GM13976 (cell line): ENCODE measurements around the gene NHSL1.

Experiments used
- DNase-seq: peaks from one replicate; pipeline ENCODE4 v3.0.0; 2012; ENCODE audit warnings: low spot score
- in situ Hi-C: fragments of 300-500 bp; cut with MboI; formaldehyde crosslinking; loops from one replicate; pipeline ENCODE4 v1.12.0; 2022; ENCODE audit warnings: low sequenced_read_pairs, mixed read lengths, inconsistent platforms; ENCODE audit not compliant: unreplicated experiment
- TF ChIP-seq, protein P1 (sequence below): IDR thresholded peaks from 2 replicates; pipeline ENCODE4 v1.5.1; 2012; ENCODE audit warnings: borderline replicate concordance, mild to moderate bottlenecking; ENCODE audit not compliant: insufficient read depth; ENCODE audit errors: extremely low read depth, missing control alignments, control extremely low read depth

NHSL1 gene

DNA sequence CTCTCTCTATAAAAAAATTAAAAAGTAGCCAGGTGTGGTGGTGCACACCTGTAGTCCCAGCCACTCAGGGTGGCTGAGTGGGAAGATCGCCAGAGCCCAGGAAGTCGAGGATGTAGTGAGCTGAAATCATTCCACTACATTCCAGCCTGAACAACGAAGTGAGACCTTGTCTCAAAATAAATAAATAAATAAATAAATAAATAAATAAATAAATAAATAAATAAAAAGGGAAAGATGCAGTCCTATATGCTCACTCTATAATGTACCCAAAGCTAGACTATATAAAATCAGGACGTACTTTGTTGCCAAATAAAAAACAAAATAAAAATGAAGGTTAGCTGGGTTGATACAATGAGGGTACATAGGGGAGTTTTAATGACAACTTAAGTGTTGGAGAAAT, 26.1 kb upstream of the NHSL1 start:
- DNase-seq, result no peak
- TF ChIP-seq, protein P1, sequence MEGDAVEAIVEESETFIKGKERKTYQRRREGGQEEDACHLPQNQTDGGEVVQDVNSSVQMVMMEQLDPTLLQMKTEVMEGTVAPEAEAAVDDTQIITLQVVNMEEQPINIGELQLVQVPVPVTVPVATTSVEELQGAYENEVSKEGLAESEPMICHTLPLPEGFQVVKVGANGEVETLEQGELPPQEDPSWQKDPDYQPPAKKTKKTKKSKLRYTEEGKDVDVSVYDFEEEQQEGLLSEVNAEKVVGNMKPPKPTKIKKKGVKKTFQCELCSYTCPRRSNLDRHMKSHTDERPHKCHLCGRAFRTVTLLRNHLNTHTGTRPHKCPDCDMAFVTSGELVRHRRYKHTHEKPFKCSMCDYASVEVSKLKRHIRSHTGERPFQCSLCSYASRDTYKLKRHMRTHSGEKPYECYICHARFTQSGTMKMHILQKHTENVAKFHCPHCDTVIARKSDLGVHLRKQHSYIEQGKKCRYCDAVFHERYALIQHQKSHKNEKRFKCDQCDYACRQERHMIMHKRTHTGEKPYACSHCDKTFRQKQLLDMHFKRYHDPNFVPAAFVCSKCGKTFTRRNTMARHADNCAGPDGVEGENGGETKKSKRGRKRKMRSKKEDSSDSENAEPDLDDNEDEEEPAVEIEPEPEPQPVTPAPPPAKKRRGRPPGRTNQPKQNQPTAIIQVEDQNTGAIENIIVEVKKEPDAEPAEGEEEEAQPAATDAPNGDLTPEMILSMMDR, result no peak
- in situ Hi-C loops, result no loop called here

DNA sequence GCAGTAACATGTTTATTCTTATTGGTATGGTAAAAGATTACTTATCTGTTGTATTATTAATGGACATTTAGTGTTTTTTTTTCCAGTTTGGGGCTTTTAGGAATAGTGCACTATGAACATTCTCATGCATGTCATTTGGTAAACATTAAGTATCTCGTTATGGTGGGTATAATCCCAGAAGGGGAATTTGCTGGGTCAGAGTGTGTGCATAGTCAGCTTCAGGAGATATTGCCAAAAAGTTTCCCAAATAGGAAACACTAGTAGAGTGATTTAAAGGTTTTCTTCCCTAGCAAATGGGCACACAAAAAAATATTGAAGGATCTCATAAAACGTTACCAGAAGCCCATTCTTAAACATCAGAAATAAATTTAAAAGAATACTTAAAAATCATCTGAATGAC, 25.2 kb upstream of the NHSL1 start:
- in situ Hi-C loops, result no loop called here
- TF ChIP-seq, protein P1, result no peak
- no peak for DNase-seq

DNA sequence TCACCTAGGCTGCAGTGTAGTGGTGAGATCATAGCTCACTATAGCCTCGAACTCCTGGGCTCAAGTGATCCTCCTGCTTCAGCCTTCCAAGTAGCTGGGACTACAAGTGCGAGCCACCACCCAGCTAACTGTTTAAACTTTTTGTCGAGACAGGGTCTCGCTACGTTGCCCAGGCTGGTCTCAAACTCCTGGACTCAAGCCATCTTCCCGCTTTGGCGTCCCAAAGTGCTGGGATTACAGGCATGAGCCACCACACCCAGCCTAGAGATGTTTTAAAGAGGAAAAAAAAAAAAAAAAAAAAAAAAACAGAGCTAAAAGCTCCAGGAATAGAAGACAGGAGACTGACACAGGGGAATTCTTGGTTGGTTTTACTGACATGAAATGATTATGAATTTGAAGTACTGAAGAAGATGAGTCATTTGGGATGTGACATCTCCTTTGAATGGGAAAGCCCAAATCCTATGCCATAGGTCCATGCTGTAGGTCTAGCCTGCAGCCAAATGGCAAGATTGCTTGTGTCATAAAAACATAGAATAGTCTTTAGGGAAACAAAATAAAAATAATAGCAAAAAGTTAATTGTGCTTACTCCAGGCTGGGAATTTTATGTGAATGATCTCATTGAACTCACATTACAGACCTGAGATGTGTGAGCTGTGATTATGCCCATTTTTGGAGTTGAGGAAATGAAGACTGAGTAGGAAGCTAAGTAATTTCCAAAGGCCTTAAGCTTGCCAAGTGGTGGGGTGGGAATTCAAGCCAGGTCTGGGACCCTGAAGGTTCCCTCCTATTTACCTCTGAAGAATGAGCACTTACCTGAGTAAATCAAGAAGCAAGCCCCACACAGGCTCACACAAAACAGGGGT, 24.3 kb upstream of the NHSL1 start:
- TF ChIP-seq, protein P1, result no peak
- DNase-seq, result no peak
- in situ Hi-C loops, result no loop called here

- in situ Hi-C loops, result no loop called here
- no peak for DNase-seq
- TF ChIP-seq, protein P1, result no peak
Measured at GRCh38 chr6:138522611-138523010, 23.3 kb upstream of the NHSL1 start.

- DNase-seq, result no peak
- TF ChIP-seq, protein P1, result no peak
- in situ Hi-C loops, result no loop called here
Measured at GRCh38 chr6:138521790-138522189, 22.5 kb upstream of the NHSL1 start.

DNA sequence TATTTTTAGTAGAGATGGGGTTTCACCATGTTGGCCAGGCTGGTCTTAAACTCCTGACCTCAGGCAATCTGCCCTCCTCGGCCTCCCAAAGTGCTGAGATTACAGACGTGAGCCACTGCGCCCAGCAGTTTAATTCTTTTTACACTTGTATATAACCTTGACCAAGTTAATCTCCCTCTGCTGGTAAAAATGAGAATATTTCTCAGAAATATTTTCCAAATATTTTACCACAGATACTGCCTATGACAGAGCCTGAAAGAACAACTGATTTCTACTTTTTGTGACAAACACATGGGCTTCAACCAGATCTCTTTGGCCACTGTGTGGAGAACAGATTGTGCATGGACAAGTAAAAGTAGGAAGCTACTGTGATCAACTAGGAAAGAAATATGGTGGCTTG, 21.2 kb upstream of the NHSL1 start:
- TF ChIP-seq, protein P1, result no peak
- DNase-seq, result no peak
- in situ Hi-C loops, result no loop called here

GRCh38 chr6:138518054-138518453, 18.8 kb upstream of the NHSL1 start:
- in situ Hi-C loops, result loop anchor here (10.0 kb wide), 1 partner anchor 403 kb away; no protein-coding TSS in a partner anchor
- no peak for DNase-seq
- TF ChIP-seq, protein P1, result no peak
